Measurements from ENCODE around the gene RNASET2.
"Not testable (repeated sequence)": the region's sequence is repeated elsewhere in the genome, so short reads cannot be mapped to it uniquely, and the experiment has no call there.

RNASET2 gene

DNA sequence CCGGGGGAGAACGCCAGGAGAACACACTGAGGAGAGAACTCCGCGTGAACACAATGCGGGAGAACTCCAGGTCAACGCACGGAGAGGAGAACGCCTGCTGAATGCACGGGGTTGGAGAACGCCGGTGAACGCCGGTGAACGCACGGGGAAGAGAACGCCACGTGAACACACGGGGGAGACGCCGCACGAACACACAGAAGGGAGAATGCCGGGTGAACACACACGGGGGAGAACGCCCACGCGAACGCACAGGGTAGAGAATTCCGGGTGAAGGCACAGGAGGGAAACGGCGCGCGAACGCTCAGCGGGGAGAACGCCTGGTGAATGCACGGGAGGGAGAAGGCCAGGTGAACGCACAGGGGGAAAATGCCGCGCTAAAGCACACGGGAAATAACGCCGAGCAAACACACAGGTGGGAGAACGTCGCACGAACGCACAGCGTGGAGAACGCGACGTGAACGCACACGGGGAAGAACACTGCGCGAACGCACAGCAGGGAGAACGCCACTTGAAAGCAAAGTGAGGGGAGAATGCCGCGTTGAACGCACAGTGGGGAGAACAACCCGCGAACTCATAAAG is 56.1 kb downstream of the RNASET2 start:
- no peak for DNase-seq

DNA sequence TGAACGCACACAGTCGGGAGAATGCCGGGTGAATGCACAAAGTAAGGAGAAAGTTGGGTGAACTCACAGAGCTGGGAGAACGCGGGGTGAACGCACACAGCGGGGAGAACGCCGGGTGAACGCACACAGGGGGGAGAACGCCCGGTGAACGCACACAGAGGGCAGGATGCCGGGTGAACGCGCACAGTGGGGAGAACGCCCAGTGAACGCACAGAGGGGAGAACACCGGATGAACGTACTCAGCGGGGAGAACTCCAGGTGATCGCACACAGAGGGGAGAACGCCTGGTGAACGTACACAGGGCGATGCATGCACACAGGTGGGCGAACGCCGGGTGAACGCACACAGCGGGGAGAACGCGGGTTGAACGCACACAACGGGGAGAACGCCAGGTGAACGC is 57.4 kb downstream of the RNASET2 start:
- no peak for DNase-seq

DNA sequence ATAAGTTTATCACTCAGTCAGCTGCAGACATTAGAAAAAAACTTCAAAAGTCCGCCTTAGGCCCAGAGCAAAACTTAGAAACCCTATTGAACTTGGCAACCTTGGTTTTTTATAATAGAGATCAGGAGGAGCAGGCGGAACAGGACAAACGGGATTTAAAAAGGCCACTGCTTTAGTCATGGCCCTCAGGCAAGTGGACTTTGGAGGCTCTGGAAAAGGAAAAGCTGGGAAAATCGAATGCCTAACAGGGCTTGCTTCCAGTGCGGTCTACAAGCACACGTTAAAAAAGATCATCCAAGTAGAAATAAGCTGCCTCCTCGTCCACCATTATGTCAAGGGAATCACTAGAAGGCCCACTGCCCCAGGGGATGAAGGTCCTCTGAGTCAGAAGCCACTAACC is 61.7 kb downstream of the RNASET2 start:
- not testable (repeated sequence) for DNase-seq

DNA sequence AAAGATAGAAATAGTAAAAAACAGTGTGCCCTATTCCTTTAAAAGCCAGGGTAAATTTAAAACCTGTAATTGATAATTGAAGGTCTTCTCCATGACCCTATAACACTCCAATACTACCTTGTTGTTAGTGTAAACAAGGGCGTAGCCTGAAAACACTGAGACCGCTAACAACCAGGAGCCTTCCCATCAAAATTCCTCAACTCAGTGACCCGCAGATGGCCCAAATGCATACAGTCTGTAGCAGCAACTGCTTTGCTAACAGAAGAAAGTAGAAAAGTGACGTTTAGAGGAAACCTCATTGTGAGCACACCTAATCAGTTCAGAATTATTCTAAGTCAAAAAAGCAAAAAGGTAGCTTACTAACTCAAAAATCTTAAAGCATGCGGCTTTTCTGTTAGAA is 63.9 kb downstream of the RNASET2 start:
- DNase-seq: not testable (repeated sequence)

DNA sequence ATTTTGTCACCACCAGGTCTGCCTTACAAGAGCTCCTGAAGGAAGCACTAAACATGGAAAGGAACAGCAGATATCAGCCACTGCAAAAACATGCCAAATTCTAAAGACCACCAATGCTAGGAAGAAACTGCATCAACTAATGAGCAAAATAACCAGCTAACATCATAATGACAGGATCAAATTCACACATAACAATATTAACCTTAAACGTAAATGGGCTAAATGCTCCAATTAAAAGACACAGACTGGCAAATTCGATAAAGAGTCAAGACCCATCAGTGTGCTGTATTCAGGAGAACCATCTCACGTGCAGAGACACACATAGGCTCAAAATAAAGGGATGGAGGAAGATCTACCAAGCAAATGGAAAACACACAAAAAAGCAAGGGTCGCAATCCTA is 69.6 kb downstream of the RNASET2 start:
- not testable (repeated sequence) for DNase-seq

DNA sequence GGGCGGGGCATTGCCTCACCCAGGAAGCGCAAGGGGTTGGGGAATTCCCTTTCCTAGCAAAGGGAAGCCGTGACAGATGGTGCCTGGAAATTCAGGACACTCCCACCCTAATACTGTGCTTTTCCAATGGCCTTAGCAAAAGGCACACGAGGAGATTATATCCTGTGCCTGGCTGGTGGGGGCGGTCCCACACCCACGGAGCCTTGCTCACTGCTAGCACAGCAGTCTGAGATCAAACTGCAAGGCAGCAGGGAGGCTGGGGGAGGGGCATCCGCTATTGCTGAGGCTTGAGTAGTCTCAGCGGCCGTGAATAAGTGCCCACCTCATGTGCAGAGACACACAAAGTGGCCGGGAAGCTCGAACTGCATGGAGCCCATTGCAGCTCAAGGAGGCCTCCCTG is 71.4 kb downstream of the RNASET2 start:
- not testable (repeated sequence) for DNase-seq

DNA sequence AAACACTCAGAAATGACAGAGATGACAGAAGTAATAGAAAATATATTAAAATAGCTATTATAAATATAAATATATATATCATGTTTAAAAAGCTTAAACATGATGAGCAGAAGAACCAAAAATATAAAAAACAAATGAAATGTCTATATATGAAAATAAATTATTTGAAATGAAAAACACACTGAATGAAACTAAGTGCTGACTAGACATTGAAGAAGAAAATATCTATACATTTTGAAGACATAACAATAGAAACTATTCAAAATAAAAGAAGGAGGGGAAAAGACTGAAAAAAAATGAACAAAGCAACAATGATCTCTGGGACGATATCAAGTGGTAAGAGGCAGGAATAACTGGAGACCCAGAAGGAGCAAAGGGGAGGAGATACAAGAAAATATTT is 76.8 kb downstream of the RNASET2 start:
- DNase-seq: no peak
